GM23338 (cell line): ENCODE data around the gene CROCC2. TPM values are rescaled to one million over a fixed set of nuclear protein-coding genes. Genes with fewer than 3 reads are reported as not detected.

ENCODE experiments used
- ATAC-seq: fragments of 200-7000 bp; cut with Tn5 transposase; 3 replicates; pipeline ENCODE4 v1.9.1; 2020
- DNase-seq: peaks from one replicate; pipeline ENCODE4 v3.0.0-alpha.2; 2015; ENCODE audit warnings: low spot score
- H2AFZ ChIP-seq: fragments of 200-600 bp; sonication (generic); 2 replicates; pipeline ENCODE4 v1.8.0; 2016; ENCODE audit warnings: antibody characterized with exemption, mild to moderate bottlenecking, moderate library complexity
- H3F3A ChIP-seq: fragments of 200-600 bp; sonication (generic); replicated peaks from 2 replicates; pipeline ENCODE4 v1.8.0; 2017; ENCODE audit warnings: antibody characterized with exemption, mixed run types, low read depth
- H3K27ac ChIP-seq: fragments of 200-600 bp; sonication (generic); 2 replicates; pipeline ENCODE4 v1.6.1; 2016; ENCODE audit warnings: low read depth
- H3K27me3 ChIP-seq: fragments of 200-600 bp; sonication (generic); 2 replicates; pipeline ENCODE4 v1.8.0; 2016; ENCODE audit warnings: mild to moderate bottlenecking, mixed run types, moderate library complexity; ENCODE audit not compliant: insufficient read depth
- H3K36me3 ChIP-seq: fragments of 200-600 bp; sonication (generic); 2 replicates; pipeline ENCODE4 v1.8.0; 2016; ENCODE audit warnings: mild to moderate bottlenecking; ENCODE audit not compliant: insufficient read depth
- H3K4me1 ChIP-seq: fragments of 200-600 bp; sonication (generic); 2 replicates; pipeline ENCODE4 v1.8.0; 2016; ENCODE audit warnings: mild to moderate bottlenecking, moderate library complexity; ENCODE audit not compliant: insufficient read depth
- H3K4me2 ChIP-seq: fragments of 200-600 bp; sonication (generic); 2 replicates; pipeline ENCODE4 v1.7.1; 2017; ENCODE audit warnings: mixed run types
- H3K4me3 ChIP-seq: fragments of 200-600 bp; sonication (generic); 2 replicates; pipeline ENCODE4 v1.6.1; 2016; ENCODE audit warnings: mixed run types
- H3K79me2 ChIP-seq: fragments of 200-600 bp; sonication (generic); replicated peaks from 2 replicates; pipeline ENCODE4 v1.8.0; 2017; ENCODE audit warnings: mild to moderate bottlenecking; ENCODE audit not compliant: insufficient read depth
- H3K9me2 ChIP-seq: fragments of 200-600 bp; sonication (generic); 2 replicates; pipeline ENCODE4 v1.8.0; 2017; ENCODE audit not compliant: insufficient read depth
- H4K20me1 ChIP-seq: fragments of 200-600 bp; sonication (generic); replicated peaks from 2 replicates; pipeline ENCODE4 v1.8.0; 2017; ENCODE audit warnings: mild to moderate bottlenecking; ENCODE audit not compliant: insufficient read depth
- H3K27ac Mint-ChIP-seq: 2 replicates; pipeline ENCODE4 v1.8.0; 2020; ENCODE audit warnings: inconsistent platforms, mild to moderate bottlenecking, moderate library complexity, mixed read lengths
- H3K27me3 Mint-ChIP-seq: 3 replicates; pipeline ENCODE4 v1.8.0; 2022; ENCODE audit warnings: low read depth, mild to moderate bottlenecking, moderate library complexity, mixed read lengths, inconsistent platforms; ENCODE audit not compliant: insufficient read depth, poor library complexity
- H3K36me3 Mint-ChIP-seq: 3 replicates; pipeline ENCODE4 v1.8.0; 2021; ENCODE audit warnings: low read depth, mild to moderate bottlenecking, inconsistent platforms, moderate library complexity, mixed read lengths
- H3K4me1 Mint-ChIP-seq: 3 replicates; pipeline ENCODE4 v1.8.0; 2020; ENCODE audit warnings: mild to moderate bottlenecking, inconsistent platforms, mixed read lengths
- H3K4me3 Mint-ChIP-seq: 3 replicates; pipeline ENCODE4 v1.8.0; 2021; ENCODE audit warnings: moderate library complexity, mild to moderate bottlenecking, inconsistent platforms, mixed read lengths
- H3K9me3 Mint-ChIP-seq: 3 replicates; pipeline ENCODE4 v1.8.0; 2020; ENCODE audit warnings: moderate library complexity, mild to moderate bottlenecking, inconsistent platforms, mixed read lengths
- CREB1 ChIP-seq: fragments of 250-450 bp; sonication (Bioruptor Pico); IDR thresholded peaks from 2 replicates; pipeline ENCODE4 v1.5.0; 2020; ENCODE audit warnings: low read depth, mild to moderate bottlenecking, moderate library complexity
- ETS1 ChIP-seq: IDR thresholded peaks from 2 replicates; pipeline ENCODE4 v1.6.1; 2016; ENCODE audit warnings: antibody characterized with exemption
- EZH2phosphoT487 ChIP-seq: fragments of 200-600 bp; sonication (generic); IDR thresholded peaks from one replicate; pipeline ENCODE4 v1.8.1; 2018; ENCODE audit warnings: antibody characterized with exemption; ENCODE audit not compliant: unreplicated experiment
- JUNB ChIP-seq: IDR thresholded peaks from one replicate; pipeline ENCODE4 v1.6.1; 2016; ENCODE audit warnings: antibody characterized with exemption; ENCODE audit not compliant: unreplicated experiment
- NANOG ChIP-seq: IDR thresholded peaks from 2 replicates; pipeline ENCODE4 v1.6.1; 2016; ENCODE audit warnings: antibody characterized with exemption, borderline replicate concordance
- POLR2AphosphoS5 ChIP-seq: IDR thresholded peaks from 2 replicates; pipeline ENCODE4 v1.6.1; 2016; ENCODE audit warnings: antibody characterized with exemption, low read depth
- REST ChIP-seq: IDR thresholded peaks from one replicate; pipeline ENCODE4 v1.6.1; 2018; ENCODE audit warnings: antibody characterized with exemption; ENCODE audit not compliant: unreplicated experiment
- STAT1 ChIP-seq: IDR thresholded peaks from one replicate; pipeline ENCODE4 v1.6.1; 2016; ENCODE audit warnings: antibody characterized with exemption; ENCODE audit not compliant: unreplicated experiment
- ZNF114 ChIP-seq: fragments of 250-450 bp; sonication (Bioruptor Pico); IDR thresholded peaks from 2 replicates; pipeline ENCODE4 v1.5.0; 2020; ENCODE audit warnings: mild to moderate bottlenecking, moderate library complexity
- ZNF331 ChIP-seq: fragments of 250-450 bp; sonication (Bioruptor Pico); IDR thresholded peaks from 2 replicates; pipeline ENCODE4 v1.5.0; 2020; ENCODE audit warnings: low read depth, mild to moderate bottlenecking, moderate library complexity
- polyA plus RNA-seq: library from polyadenylated mRNA; unstranded; fragments of >200 nt; fragmentation: Nextera tagmentation; extraction: Ambion mirVana; gene quantifications from 2 replicates; pipeline ENCODE4 v1.2.1, GENCODE V29; 2016
- total RNA-seq: library from RNA; depleted of rRNA; stranded (reverse); fragments of >200 nt; shearing (Covaris generic); gene quantifications from 2 replicates; pipeline ENCODE4 v1.2.3, GENCODE V29; 2014
- TF ChIP-seq, protein P1 (sequence below), 2 experiments: fragments of 200-600 bp in 1 of 2; sonication (generic) in 1 of 2; conservative IDR thresholded peaks; 2 replicates each; pipeline versions ENCODE4 v1.5.1 to v1.6.1; 2016 to 2017; ENCODE audit warnings: antibody characterized with exemption in 2 of 2, low read depth in 2 of 2, mild to moderate bottlenecking in 2 of 2, moderate library complexity in 1 of 2

CROCC2 gene
- total and polyA plus RNA-seq, 2 experiments from 2014 or later = not detected

DNA sequence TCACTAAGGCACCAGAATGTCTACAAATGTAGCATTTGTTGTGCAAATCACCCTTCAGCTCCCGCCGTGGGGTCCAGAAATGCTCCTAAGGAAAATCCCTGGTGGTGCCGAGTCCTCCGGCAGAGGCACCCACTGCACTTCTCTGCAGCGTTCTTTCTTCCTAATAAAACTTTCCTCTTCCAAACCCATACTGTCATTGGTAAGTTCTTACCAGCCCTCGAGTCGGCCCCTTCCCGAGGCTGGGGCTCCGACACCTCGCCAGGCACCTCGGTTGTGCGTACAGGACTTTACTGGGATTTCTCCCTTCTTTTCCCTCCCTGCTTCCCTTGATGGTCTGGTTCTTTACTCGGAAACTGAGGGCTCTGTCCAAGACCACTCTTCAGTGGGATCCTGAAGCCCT lies 47.8 kb upstream of the CROCC2 start:
- Histone ChIP-seq H3F3A (no peaks in the 10 kb centered on the region), H3K36me3 (no peaks in the 10 kb centered on the region), H4K20me1 (no peaks in the 10 kb centered on the region), H3K9me2 (no peaks in the 10 kb centered on the region), H3K79me2 (no peaks in the 10 kb centered on the region), H3K27me3 (no peaks in the 10 kb centered on the region), H3K4me1 (no peaks in the 10 kb centered on the region), H2AFZ (no peak overlapping the region), H3K4me2 (no peak overlapping the region), H3K27ac (no peak overlapping the region), H3K4me3 (no peak overlapping the region)
- ATAC-seq (no peak), DNase-seq (no peak)
- no peak for TF ChIP-seq POLR2AphosphoS5
- TF ChIP-seq, protein P1, sequence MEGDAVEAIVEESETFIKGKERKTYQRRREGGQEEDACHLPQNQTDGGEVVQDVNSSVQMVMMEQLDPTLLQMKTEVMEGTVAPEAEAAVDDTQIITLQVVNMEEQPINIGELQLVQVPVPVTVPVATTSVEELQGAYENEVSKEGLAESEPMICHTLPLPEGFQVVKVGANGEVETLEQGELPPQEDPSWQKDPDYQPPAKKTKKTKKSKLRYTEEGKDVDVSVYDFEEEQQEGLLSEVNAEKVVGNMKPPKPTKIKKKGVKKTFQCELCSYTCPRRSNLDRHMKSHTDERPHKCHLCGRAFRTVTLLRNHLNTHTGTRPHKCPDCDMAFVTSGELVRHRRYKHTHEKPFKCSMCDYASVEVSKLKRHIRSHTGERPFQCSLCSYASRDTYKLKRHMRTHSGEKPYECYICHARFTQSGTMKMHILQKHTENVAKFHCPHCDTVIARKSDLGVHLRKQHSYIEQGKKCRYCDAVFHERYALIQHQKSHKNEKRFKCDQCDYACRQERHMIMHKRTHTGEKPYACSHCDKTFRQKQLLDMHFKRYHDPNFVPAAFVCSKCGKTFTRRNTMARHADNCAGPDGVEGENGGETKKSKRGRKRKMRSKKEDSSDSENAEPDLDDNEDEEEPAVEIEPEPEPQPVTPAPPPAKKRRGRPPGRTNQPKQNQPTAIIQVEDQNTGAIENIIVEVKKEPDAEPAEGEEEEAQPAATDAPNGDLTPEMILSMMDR (conservative IDR thresholded peaks at IDR 0.05; ENCODE audit: low read depth in 2 of 2) = no peak
- no peak overlapping the region for H3K4me3 Mint-ChIP-seq
- H3K27ac Mint-ChIP-seq = no peak overlapping the region; the same call in 1 of the 2 replicates
- H3K27me3 Mint-ChIP-seq = peaks cover 9% of the 10 kb centered on the region
- H3K4me1 Mint-ChIP-seq = no peaks in the 10 kb centered on the region
- H3K36me3 Mint-ChIP-seq = no peaks in the 10 kb centered on the region
- H3K9me3 Mint-ChIP-seq = peaks cover 5% of the 10 kb centered on the region

- no peak overlapping the region for H3K4me3 Mint-ChIP-seq
- Histone ChIP-seq H3K79me2 (no peaks in the 10 kb centered on the region), H3K4me1 (no peaks in the 10 kb centered on the region), H3K27me3 (no peaks in the 10 kb centered on the region), H3K27ac (no peak overlapping the region), H3F3A (no peaks in the 10 kb centered on the region), H3K4me2 (no peak overlapping the region), H2AFZ (no peak overlapping the region), H3K4me3 (no peak overlapping the region), H4K20me1 (no peaks in the 10 kb centered on the region), H3K9me2 (no peaks in the 10 kb centered on the region), H3K36me3 (no peaks in the 10 kb centered on the region)
- ATAC-seq (no peak), DNase-seq (no peak)
- H3K27ac Mint-ChIP-seq = no peak overlapping the region
- H3K9me3 Mint-ChIP-seq = peaks cover 5% of the 10 kb centered on the region
- peaks cover 8% of the 10 kb centered on the region for H3K27me3 Mint-ChIP-seq
- no peaks in the 10 kb centered on the region for H3K4me1 Mint-ChIP-seq
- H3K36me3 Mint-ChIP-seq = no peaks in the 10 kb centered on the region
- TF ChIP-seq JUNB (no peak), CREB1 (no peak), STAT1 (no peak), ZNF331 (CRISPR knock-in tag) (no peak), EZH2phosphoT487 (no peak), POLR2AphosphoS5 (no peak), ETS1 (no peak), ZNF114 (CRISPR knock-in tag) (no peak), NANOG (no peak), REST (no peak)
- TF ChIP-seq, protein P1 (conservative IDR thresholded peaks at IDR 0.05; ENCODE audit: low read depth in 2 of 2) = no peak
These were observed 47.3 kb upstream of the CROCC2 start for GRCh38 chr2:240858871-240859270.
